PFSK-1 (cell line): ENCODE data around the gene FOLR2.

Source experiments
- FOXP2 ChIP-seq: optimal IDR thresholded peaks from 2 replicates; pipeline ENCODE3; 2011; ENCODE audit warnings: borderline replicate concordance, control low read depth, inconsistent platforms; ENCODE audit not compliant: insufficient read depth; ENCODE audit errors: extremely low read length, extremely low read depth
- POLR2AphosphoS5 ChIP-seq: IDR thresholded peaks from 2 replicates; pipeline ENCODE4 v1.6.1; 2012; ENCODE audit warnings: low read depth, mild to moderate bottlenecking, control low read depth, low read length, moderate library complexity
- REST ChIP-seq, 2 experiments: IDR thresholded peaks; 2 replicates each; pipeline versions ENCODE4 v1.6.1 to v1.8.0; 2011 to 2012; ENCODE audit warnings: low read depth in 2 of 2, low read length in 2 of 2, control low read depth in 1 of 2, inconsistent platforms in 1 of 2, mild to moderate bottlenecking in 1 of 2, moderate library complexity in 1 of 2; ENCODE audit not compliant: insufficient read depth in 1 of 2
- SIN3A ChIP-seq: IDR thresholded peaks from 2 replicates; pipeline ENCODE4 v1.6.1; 2012; ENCODE audit warnings: mild to moderate bottlenecking, low read length, moderate library complexity, borderline replicate concordance; ENCODE audit not compliant: insufficient read depth
- TAF1 ChIP-seq: IDR thresholded peaks from 2 replicates; pipeline ENCODE4 v1.6.1; 2012; ENCODE audit warnings: low read length, control low read depth, borderline replicate concordance; ENCODE audit not compliant: insufficient read depth

The FOLR2 gene

GRCh38 chr11:72240461-72241290 is 24.1 kb downstream of the FOLR2 start:
- no peak for TF ChIP-seq SIN3A
- TF ChIP-seq REST (IDR thresholded peaks at IDR 0.05; ENCODE audit: insufficient read depth in 1 of 2, low read depth in 2 of 2, low read length in 2 of 2): no peak

GRCh38 chr11:72241291-72241781 is 24.7 kb downstream of the FOLR2 start:
- no peak for TF ChIP-seq TAF1
- TF ChIP-seq SIN3A: no peak
- TF ChIP-seq FOXP2: no peak
- TF ChIP-seq REST (IDR thresholded peaks at IDR 0.05; ENCODE audit: insufficient read depth in 1 of 2, low read depth in 2 of 2, low read length in 2 of 2): no peak
- no peak for TF ChIP-seq POLR2AphosphoS5

- no peak for TF ChIP-seq FOXP2
- no peak for TF ChIP-seq REST (IDR thresholded peaks at IDR 0.05; ENCODE audit: insufficient read depth in 1 of 2, low read depth in 2 of 2, low read length in 2 of 2)
- no peak for TF ChIP-seq TAF1
- TF ChIP-seq SIN3A: no peak
These were observed 25.5 kb downstream of the FOLR2 start for GRCh38 chr11:72242141-72242540.

GRCh38 chr11:72243173-72244059 is 26.8 kb downstream of the FOLR2 start:
- TF ChIP-seq REST (IDR thresholded peaks at IDR 0.05; ENCODE audit: insufficient read depth in 1 of 2, low read depth in 2 of 2, low read length in 2 of 2) (no peak), FOXP2 (no peak), POLR2AphosphoS5 (no peak), SIN3A (no peak), TAF1 (no peak)
